Measurements from ENCODE around the gene CTAGE15.
"Not testable (repeated sequence)": the region's sequence is repeated elsewhere in the genome, so short reads cannot be mapped to it uniquely, and the experiment has no call there.

The CTAGE15 gene, protein sequence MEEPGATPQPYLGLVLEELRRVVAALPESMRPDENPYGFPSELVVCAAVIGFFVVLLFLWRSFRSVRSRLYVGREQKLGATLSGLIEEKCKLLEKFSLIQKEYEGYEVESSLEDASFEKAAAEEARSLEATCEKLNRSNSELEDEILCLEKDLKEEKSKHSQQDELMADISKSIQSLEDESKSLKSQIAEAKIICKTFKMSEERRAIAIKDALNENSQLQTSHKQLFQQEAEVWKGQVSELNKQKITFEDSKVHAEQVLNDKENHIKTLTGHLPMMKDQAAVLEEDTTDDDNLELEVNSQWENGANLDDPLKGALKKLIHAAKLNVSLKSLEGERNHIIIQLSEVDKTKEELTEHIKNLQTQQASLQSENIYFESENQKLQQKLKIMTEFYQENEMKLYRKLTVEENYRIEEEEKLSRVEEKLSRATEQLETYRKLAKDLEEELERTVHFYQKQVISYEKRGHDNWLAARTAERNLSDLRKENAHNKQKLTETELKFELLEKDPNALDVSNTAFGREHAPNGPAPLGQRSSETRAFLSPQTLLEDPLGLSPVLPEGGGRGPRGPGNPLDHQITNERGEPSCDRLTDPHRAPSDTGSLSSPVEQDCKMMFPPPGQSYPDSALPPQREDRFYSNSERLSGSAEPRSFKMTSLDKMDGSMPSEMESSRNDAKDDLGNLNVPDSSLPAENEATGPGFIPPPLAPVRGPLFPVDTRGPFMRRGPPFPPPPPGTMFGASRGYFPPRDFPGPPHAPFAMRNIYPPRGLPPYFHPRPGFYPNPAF

DNA sequence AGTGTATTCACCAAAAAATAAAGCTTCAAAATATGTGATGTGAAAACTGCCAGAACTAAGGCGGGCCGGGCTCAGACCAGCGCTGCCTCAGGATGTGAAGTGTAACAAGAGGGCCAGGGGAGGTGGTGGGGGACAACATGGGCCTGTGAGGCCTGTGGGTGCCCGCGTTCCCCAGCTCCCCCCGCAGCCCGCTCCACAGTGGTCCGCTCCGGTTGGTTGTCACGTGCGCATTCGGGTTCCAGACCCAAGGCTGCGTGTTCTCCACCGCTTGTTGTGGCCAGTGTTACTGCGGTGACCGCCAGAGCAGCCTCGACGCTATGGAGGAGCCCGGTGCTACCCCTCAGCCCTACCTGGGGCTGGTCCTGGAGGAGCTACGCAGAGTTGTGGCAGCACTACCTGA lies at the start of gene CTAGE15:
CTAGE15 (plus strand) TSS at position 301 of the 400 bp plus-strand sequence; CDS start at position 318, 17 bp downstream.
- not testable (repeated sequence) for DNase-seq

DNA sequence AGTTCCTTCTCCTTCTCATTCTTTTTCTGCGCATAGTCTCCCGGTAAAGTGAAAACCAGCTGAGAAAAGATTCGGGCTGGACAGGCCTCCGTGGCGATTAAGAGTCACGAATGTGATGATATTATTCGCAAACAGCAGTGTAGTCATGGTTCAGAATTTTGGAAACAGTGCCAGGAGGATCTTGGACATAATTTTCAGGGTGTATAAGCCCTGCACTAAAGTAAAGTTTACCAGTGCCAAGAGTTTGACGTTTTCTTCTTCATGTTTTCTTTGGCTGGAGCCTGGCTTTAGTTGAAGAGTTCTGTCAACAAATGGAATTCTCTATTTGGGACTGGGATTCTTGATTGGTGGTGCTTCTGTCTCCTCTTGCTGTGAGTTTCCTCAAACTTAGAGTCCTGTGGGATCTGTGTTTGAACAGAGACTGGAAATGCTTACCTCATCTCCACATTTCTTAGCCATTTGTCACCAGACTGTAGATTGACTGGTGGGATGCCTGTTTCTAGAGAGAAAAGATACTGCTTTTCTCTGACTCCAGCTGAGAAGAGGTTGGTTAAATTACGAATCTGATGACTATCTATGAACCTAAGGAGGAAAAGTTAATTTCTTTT lies 49.2 kb upstream of the CTAGE15 start:
- not testable (repeated sequence) for DNase-seq

DNA sequence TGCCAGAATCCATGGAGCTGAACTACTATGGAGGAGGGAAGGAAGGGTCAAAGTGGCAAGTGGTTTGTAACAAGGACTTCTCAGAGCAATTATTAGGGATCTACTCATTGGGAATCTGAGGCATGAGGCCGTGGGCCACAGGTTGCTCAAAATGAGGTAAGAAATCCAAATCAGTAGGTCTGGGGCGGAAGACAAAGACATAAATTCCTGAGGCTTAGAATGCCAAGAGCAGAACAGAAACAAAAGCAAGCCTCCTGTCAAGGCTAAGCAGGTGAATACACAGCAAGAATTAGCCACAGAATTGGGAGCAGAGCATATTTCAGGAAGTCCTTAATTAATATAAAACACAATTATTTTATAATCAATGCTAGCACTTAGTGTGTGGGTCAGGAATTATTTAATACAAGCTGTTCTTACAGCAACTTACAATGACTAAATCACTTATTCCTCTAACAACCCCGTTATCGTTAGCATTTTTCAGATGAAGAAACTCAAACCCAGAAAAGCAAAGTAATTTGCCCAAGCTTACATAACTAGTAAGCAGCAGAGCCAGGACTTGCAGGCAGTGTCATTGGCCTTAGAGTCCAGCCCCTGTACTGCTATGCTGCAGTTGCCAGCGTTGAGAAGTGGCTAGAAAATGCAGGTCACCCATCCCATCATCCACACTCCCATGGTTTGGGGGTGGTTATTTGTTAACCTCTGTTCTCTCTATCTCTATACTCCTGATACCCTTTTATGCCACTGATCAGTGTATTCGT lies 40.3 kb upstream of the CTAGE15 start:
- DNase-seq, result not testable (repeated sequence)

DNA sequence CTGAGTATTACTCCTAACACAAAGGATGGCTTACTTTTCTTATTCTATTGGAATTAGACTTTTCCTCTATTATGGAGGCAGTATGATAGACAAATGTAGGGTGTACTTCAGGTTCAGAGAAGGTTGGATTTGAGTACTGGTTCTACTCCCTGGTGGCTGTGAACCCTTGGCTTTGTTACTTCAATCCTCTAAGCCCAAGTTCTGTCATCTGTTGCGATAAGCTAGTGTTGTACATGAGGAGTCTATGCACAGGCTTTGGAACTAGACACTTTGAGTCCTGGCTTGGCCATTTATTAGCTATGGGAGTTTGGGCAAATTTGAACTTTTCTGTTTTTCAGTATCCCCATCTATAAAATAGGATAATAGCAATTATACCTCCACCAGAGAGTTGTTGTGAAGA lies 39.7 kb upstream of the CTAGE15 start:
- not testable (repeated sequence) for DNase-seq

DNA sequence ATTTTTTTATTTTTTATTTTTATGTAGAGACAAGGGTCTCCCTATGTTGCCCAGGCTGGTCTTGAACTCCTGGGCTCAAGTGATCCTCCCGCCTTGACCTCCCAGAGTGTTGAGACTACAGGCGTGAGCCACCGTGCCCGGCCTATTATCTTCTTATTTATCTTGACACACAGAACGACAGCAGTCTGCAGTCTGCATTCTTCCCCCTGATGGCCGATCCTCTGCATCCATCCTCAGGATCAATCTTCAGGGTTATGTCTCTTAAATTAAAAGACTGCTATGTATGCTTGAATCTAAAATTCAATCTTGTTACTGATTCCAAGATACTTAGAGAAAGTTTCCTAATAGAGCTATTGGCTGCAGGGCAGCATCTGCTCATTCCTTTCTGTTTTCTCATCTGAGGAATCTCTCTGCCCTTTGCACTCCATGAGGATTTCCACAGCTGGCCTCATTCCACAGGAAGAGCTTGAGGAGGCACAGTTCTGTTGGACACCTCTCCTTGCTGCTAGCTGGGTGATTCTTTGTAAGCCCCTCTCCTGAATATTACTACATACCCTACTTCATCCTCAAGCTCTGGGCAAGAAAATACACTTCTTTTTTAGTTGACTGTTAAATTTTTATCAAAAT lies 38.3 kb upstream of the CTAGE15 start:
- DNase-seq, result not testable (repeated sequence)

DNA sequence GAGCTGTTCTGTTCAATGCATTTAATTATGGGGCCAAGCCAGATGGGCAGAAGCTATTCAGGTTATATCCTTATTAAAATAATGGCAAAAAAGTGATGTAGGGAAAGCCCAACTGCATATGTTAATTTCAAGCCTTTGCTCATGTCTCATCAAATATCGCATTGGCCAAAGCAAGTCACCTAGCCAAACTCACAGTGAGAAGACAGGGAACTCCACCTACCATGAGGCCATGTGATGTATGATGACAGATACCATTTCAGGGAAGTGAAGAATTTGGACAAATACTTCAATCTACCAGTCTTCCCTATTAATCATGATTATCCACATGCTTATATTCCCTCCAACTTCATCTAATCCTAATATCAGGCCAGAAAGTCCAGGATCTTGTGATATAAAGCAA lies 35.2 kb upstream of the CTAGE15 start:
- DNase-seq, result not testable (repeated sequence)

DNA sequence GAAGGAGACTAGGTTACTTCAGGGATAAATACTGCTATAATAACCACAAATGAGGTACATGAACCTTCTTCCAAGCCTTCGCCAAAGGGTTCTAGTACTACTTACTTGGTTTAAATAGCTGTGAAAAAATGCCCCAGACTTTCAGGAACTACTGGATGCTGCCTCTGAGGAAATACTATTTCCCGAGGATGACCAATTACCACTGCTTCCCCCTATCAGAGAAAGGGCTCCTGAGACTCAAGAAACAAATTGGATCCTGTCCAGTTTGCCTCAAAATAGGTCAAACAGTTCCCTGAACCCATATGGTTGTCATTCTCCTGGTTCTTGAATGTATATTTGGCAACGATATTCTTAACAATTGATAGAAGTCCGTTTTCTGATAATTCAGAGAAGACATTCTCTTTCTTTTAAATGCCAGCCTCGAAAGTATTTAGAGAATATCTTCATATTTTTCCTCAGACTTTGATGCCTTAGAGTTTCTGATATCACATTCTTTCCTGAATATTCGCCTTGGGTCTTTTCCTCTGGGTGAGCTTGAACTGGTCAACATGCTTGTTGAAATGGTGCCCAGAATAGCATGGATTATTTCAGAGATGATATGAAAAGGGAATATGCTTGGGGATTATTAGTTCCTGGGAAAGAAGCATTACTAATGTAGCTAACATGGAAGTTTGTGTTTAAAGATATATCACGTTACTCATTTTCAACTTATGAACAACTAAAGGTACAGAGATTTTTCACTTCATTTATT lies 28.1 kb upstream of the CTAGE15 start:
- DNase-seq, result not testable (repeated sequence)

DNA sequence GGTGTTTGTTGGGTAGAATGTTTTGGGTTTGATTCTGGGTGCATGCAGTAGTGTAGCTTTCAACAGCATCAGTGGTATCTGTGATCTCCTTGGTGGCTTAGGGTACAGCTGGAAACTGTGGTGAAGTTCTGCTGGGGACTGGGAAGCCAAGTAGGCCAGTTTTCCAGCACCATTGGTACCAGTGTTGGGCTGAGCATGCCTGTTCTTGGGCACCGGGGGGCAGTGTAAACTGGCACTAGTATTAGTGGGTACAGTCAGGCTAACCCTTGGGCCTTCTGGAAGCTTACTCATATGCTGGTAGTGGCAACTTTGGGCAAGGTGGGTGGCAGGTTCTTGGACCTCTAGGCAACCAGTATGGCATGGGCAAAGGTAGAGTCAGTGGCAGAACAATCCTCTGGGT lies 15.6 kb upstream of the CTAGE15 start:
- not testable (repeated sequence) for DNase-seq

DNA sequence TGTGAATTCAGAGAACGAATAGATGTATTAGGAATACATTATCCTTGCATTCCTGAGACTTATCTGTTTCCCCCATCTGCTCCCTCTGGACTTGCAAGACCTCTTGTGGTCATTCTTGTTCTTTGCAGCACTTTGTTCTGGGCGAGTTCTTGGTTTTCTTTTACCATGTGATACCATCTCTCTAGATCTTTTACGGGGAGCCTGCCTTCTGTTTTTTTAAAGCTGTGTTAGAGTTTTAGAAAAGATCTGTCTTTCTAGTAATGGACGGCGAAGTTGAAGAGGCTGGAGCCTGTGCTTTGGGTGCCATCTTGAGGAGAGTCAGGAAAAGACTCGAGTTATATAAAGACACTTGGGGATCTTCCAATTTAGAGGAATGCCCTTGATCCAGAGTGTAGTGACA lies 8.3 kb upstream of the CTAGE15 start:
- DNase-seq, result not testable (repeated sequence)

DNA sequence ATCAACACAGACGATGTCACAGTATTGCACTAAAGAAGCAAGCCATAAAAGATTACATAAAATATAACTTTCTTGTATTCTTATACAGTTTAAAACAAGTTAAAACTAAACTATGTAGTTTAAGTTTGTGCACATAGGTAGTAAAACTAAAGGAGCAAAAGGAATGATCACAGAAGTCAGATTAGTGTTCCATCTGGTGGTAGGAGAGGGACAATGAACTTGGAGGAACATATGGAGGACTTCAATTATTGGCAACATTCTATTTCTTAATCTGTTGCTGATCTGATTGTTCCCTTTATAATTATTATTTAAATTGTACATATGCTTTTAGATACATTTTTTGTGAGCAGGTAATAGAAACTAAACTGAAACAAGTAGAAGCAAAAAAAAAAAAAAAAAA lies 5.6 kb upstream of the CTAGE15 start:
- DNase-seq, result not testable (repeated sequence)

DNA sequence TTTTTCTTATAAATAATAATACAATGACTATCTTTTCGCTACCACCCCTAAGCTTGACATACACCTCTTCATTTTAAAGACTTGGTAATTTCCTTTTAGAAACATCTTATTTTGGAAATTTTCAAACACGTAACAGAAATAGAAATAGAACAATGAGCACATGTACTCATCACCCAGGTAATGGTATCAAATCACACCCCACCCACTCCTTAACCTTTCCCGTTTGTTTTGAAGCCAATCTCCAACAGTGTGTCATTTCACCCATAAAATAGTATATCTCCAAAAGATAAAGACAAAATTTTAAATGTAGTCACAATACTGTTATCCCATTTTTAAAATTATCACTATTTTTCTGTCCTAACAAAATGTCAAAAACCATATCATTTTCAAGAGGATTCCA lies 16.6 kb downstream of the CTAGE15 start:
- not testable (repeated sequence) for DNase-seq

DNA sequence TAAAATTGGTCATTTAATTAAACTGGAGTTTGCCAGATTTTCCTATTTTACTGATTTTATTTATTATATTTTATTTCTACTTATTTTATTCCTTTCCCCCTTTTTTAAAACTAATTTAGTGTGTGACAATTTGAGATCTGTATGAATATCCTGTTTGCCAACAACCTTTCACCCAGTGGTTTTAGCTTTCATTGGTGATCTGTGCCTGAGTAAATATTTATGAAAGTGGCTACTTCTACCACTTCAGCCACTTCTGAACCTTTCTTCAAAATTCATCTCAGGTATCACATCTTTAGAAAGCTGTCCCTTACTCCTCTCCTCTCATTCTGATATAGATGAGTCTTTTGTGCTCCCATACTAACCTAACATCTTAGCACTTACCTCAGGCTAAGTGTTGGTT lies 18.3 kb downstream of the CTAGE15 start:
- DNase-seq, result not testable (repeated sequence)

DNA sequence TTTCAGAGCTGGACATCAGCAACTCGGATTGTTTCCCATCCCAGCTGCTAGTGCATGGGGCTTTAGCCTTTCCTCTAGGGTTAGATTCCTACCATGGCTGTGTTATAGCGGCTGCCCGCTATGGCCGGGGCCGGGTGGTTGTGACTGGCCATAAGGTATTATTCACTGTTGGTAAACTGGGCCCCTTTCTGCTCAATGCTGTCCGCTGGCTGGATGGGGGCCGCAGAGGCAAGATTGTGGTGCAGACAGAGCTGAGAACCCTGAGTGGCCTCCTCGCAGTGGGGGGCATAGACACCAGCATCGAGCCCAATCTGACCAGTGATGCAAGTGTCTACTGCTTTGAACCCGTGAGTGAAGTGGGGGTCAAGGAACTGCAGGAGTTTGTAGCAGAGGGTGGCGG lies 26.5 kb downstream of the CTAGE15 start:
- not testable (repeated sequence) for DNase-seq

DNA sequence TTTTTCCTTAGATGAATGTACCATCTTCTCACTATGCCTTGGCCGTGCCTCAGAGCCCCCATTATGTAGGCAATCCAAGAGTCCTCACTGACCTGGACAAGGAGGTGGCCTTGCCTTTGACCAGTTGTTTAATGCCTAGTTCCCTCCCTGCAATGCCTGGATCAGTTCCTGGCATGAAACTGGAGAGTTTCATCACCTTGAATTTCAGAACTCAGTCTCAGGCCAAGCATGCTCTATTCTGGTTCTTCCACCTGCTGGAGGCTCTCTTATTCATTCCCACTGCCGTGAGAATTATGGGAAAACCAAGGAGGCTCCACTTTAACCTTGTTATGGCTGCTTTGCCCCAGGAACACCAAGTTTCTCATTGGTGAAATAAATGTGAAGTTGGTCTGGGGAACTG lies 31.9 kb downstream of the CTAGE15 start:
- DNase-seq, result not testable (repeated sequence)

DNA sequence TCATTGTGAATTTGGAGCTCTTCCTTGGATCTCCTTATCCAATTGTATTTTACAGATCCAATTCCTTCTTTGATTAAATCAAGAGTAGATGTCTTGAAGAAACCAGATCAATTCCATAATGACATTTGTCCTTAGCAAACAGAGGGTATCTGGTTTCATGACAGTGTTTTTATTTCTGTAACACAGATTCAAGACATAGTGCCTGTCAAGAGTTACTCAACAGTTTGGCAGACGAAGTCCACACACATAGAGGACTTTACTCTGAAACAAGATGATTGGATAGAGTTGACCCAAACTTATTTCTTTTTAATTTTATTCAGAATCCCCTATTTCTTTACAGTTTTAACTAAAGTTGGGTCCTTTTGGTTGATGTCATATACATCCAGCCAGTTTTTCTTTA lies 34.5 kb downstream of the CTAGE15 start:
- DNase-seq, result not testable (repeated sequence)

DNA sequence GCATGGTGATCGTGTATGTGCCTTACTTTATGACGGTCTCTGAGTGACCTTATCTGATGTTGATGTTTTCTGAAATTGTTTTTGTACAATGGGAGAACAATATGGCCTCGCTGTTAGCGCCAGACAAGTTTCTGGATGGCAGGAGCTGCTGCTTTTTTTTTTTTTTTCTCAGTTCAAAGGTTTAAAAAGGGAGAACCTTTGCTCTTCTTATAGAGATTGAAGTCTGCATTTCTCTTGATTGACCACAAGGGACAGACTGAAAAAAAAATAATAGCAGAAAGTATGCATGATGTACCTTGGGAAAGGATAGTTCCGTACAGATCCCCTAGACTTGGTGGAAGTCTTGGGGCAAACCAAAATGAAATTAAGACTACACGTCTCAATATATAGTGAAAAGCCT lies 43.9 kb downstream of the CTAGE15 start:
- not testable (repeated sequence) for DNase-seq

DNA sequence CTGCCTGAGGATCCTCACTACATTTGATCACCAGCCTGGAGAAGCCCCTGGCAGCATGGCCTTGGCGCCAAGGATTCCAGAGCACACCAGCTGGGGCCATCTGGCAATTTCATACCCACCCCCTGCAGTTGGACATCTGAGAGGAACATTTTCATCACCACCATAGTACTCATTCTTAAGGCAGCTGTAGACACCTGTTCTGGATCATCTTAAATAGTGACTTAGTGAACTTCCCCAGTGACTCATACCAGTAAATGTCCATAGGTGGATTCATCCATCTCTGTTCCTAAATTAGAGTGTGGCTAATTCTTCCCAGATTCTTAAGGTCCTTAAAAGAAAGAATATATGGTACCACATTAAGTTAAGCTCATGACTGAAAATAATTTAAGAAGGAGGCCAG lies 45.6 kb downstream of the CTAGE15 start:
- DNase-seq, result not testable (repeated sequence)

DNA sequence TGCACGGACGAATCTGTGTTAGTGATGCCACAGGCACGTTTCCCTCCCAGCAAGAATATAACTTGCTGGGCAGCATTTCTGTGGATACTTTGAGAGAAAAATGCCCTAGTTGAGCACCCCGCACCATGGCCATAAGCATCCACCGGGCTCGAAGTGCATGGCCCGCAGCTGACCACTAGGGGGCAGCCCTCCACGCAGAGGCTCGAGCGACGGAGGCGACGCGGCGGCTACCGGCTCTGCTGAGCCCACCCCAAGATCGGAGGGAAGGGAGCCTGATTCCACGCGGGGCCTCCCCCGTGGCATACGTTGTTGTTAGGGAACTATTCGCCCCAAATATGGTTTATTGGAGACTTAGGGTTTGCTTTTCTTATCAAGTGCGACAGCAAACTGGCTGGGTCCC lies 48.5 kb downstream of the CTAGE15 start:
- DNase-seq, result not testable (repeated sequence)

DNA sequence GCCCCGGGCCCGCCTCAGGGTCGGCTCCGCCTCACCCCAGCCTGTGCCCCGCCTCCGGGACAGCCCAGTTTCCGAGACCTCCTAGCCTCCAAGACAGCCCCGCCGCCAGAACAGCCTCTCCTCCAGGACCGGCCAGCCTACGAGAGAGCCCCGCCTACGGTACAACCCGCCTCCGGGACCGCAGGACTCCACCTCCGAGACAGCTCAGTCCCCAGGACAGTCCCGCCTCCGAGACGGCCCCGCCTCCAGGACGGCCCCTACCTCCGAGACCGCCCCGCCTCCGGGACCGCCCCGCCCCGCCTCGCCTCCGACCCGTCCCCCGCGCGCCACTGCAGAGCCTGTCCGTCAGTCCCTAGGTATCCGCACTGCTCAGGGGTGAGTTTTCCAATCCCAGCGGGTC lies 49.0 kb downstream of the CTAGE15 start, which contains the start of gene TCAF2:
TCAF2 (plus strand) TSS at position 329 of the 400 bp plus-strand sequence.
- not testable (repeated sequence) for DNase-seq

DNA sequence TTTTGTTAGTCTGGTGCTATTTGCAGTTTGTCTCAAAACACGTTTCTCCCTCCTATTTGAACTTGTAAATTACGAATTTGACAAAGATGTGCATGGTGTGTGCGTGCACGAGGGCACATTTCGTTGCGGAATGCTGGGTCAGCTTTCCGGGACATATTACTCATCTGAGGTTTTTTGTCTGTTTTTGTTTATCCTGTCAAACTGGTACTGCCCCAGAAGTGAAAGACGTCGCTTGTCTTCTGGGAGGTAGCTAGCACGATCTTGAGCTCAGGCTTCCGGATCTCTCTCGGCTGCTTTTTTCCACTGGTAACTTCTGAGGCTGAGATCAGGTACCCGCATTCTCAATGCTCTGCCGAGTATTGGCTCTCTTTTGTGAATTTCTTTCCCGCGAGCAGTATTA lies 49.6 kb downstream of the CTAGE15 start:
- not testable (repeated sequence) for DNase-seq

DNA sequence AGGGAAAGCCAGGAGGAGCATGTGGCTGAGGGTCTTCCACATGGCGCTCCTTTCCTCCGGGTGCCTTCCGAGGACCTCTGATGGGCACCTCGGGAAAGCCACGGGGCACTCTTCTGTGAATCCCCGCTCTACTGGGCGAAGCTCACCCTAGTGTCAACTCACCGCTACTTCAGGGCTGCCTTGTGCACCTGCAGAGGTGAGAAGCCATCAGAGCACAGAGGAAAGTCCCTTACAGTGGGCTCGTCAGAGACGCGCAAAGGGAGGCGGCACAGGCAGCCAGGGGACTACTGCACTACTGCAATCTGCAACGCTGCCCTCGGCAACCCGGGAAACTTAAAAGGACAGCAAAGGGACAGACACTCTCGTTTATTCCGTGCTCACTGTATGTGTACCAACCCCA lies 50.5 kb downstream of the CTAGE15 start:
- DNase-seq, result not testable (repeated sequence)
